Transverse colon (tissue), 4 donors: Measurements from ENCODE around the gene ZDHHC17.

Experiments used
- CTCF ChIP-seq, 5 experiments: fragments of 200-600 bp in 3 of 5; fragments of 450-650 bp in 2 of 5; sonication (generic) in 3 of 5; IDR thresholded peaks; 1 replicate in 2 of 5; 2 replicates in 3 of 5; pipeline ENCODE4 v1.5.1; 2016 to 2017; ENCODE audit warnings: antibody characterized with exemption in 5 of 5, inconsistent platforms in 3 of 5, mild to moderate bottlenecking in 2 of 5, moderate library complexity in 1 of 5
- EP300 ChIP-seq: sonication (generic); formaldehyde crosslinking; IDR thresholded peaks from one replicate; pipeline ENCODE4 v1.6.1; 2017; ENCODE audit warnings: antibody characterized with exemption, low read depth
- POLR2AphosphoS5 ChIP-seq, 3 donors: sonication (generic); formaldehyde crosslinking; IDR thresholded peaks; one replicate each; pipeline ENCODE4 v1.6.1; 2016; ENCODE audit warnings: antibody characterized with exemption in 3 of 3

- TF ChIP-seq EP300 (no peak), POLR2AphosphoS5 (IDR thresholded peaks at IDR 0.05) (no peak), CTCF (IDR thresholded peaks at IDR 0.05) (no peak)
Observed at GRCh38 chr12:76881142-76881541, 117.2 kb downstream of the ZDHHC17 start.
